Nephron (organoid): ENCODE measurements around the gene C1orf21.

Experiments
- H3K27ac Mint-ChIP-seq, 3 experiments: 2 replicates each; pipeline ENCODE4 v1.8.0; 2020; ENCODE audit warnings: mixed read lengths in 3 of 3, mild to moderate bottlenecking in 2 of 3, moderate library complexity in 1 of 3
- H3K27me3 Mint-ChIP-seq: 2 replicates; pipeline ENCODE4 v1.8.0; 2021; ENCODE audit warnings: low read depth, mild to moderate bottlenecking, moderate library complexity, mixed read lengths
- H3K36me3 Mint-ChIP-seq: 2 replicates; pipeline ENCODE4 v1.8.0; 2020; ENCODE audit warnings: low read depth, mixed read lengths
- H3K4me1 Mint-ChIP-seq: 2 replicates; pipeline ENCODE4 v1.8.0; 2020; ENCODE audit warnings: mixed read lengths
- H3K4me3 Mint-ChIP-seq, 3 experiments: 2 replicates each; pipeline ENCODE4 v1.8.0; 2020; ENCODE audit warnings: mild to moderate bottlenecking in 3 of 3, mixed read lengths in 3 of 3, moderate library complexity in 2 of 3
- H3K9me3 Mint-ChIP-seq: 2 replicates; pipeline ENCODE4 v1.8.0; 2020; ENCODE audit warnings: mixed read lengths
- CTCF ChIP-seq, 3 experiments: fragments of 200-600 bp; sonication (generic); IDR thresholded peaks; one replicate each; pipeline ENCODE4 v1.5.0; 2021; ENCODE audit warnings: antibody characterized with exemption in 3 of 3; ENCODE audit not compliant: unreplicated experiment in 3 of 3

Gene C1orf21

GRCh38 chr1:184464757-184465156 lies 77.9 kb downstream of the C1orf21 start:
- H3K9me3 Mint-ChIP-seq: no peaks in the 10 kb centered on the region
- no peak overlapping the region for H3K27ac Mint-ChIP-seq
- no peak for TF ChIP-seq CTCF (IDR thresholded peaks at IDR 0.05; ENCODE audit: unreplicated experiment in 3 of 3)
- no peak overlapping the region for H3K4me3 Mint-ChIP-seq
- H3K27me3 Mint-ChIP-seq: no peaks in the 10 kb centered on the region
- no peaks in the 10 kb centered on the region for H3K36me3 Mint-ChIP-seq
- H3K4me1 Mint-ChIP-seq: peaks cover 1% of the 10 kb centered on the region

GRCh38 chr1:184465489-184466146 lies 78.8 kb downstream of the C1orf21 start:
- no peak overlapping the region for H3K4me3 Mint-ChIP-seq
- no peaks in the 10 kb centered on the region for H3K27me3 Mint-ChIP-seq
- no peaks in the 10 kb centered on the region for H3K9me3 Mint-ChIP-seq
- no peaks in the 10 kb centered on the region for H3K36me3 Mint-ChIP-seq
- TF ChIP-seq CTCF (IDR thresholded peaks at IDR 0.05; ENCODE audit: unreplicated experiment in 3 of 3): no peak
- H3K4me1 Mint-ChIP-seq: peaks cover 6% of the 10 kb centered on the region
- no peak overlapping the region for H3K27ac Mint-ChIP-seq

- peaks cover 6% of the 10 kb centered on the region for H3K4me1 Mint-ChIP-seq
- H3K27ac Mint-ChIP-seq: no peak overlapping the region
- no peak overlapping the region for H3K4me3 Mint-ChIP-seq
- no peaks in the 10 kb centered on the region for H3K27me3 Mint-ChIP-seq
- no peak for TF ChIP-seq CTCF (IDR thresholded peaks at IDR 0.05; ENCODE audit: unreplicated experiment in 3 of 3)
- H3K9me3 Mint-ChIP-seq: no peaks in the 10 kb centered on the region
- H3K36me3 Mint-ChIP-seq: no peaks in the 10 kb centered on the region
Measured at GRCh38 chr1:184467295-184467694, 80.5 kb downstream of the C1orf21 start.

- H3K4me3 Mint-ChIP-seq: no peak overlapping the region
- H3K4me1 Mint-ChIP-seq: peaks cover 6% of the 10 kb centered on the region
- no peak for TF ChIP-seq CTCF (IDR thresholded peaks at IDR 0.05; ENCODE audit: unreplicated experiment in 3 of 3)
- no peaks in the 10 kb centered on the region for H3K27me3 Mint-ChIP-seq
- H3K36me3 Mint-ChIP-seq: no peaks in the 10 kb centered on the region
- no peaks in the 10 kb centered on the region for H3K9me3 Mint-ChIP-seq
- no peak overlapping the region for H3K27ac Mint-ChIP-seq
Measured at GRCh38 chr1:184469396-184469795, 82.6 kb downstream of the C1orf21 start.

GRCh38 chr1:184471686-184472085 lies 84.9 kb downstream of the C1orf21 start:
- H3K36me3 Mint-ChIP-seq: peaks cover 14% of the 10 kb centered on the region
- no peak overlapping the region for H3K4me3 Mint-ChIP-seq
- H3K27me3 Mint-ChIP-seq: no peaks in the 10 kb centered on the region
- H3K4me1 Mint-ChIP-seq: peaks cover 6% of the 10 kb centered on the region
- no peak overlapping the region for H3K27ac Mint-ChIP-seq
- peaks cover 7% of the 10 kb centered on the region for H3K9me3 Mint-ChIP-seq
- no peak for TF ChIP-seq CTCF (IDR thresholded peaks at IDR 0.05; ENCODE audit: unreplicated experiment in 3 of 3)

GRCh38 chr1:184472136-184472535 lies 85.3 kb downstream of the C1orf21 start:
- Mint-ChIP-seq H3K4me3 (no peak overlapping the region), H3K27ac (no peak overlapping the region), H3K9me3 (peaks cover 7% of the 10 kb centered on the region), H3K36me3 (peaks cover 16% of the 10 kb centered on the region), H3K27me3 (no peaks in the 10 kb centered on the region), H3K4me1 (peaks cover 6% of the 10 kb centered on the region)
- no peak for TF ChIP-seq CTCF (IDR thresholded peaks at IDR 0.05; ENCODE audit: unreplicated experiment in 3 of 3)
